ENCODE data around the gene TGDS. TPM values are rescaled to one million over a fixed set of nuclear protein-coding genes. Genes with fewer than 3 reads are reported as not detected.

The TGDS gene
- total and polyA plus RNA-seq, 2 experiments from 2014 or later, result 8.6 to 21.5 TPM

DNA sequence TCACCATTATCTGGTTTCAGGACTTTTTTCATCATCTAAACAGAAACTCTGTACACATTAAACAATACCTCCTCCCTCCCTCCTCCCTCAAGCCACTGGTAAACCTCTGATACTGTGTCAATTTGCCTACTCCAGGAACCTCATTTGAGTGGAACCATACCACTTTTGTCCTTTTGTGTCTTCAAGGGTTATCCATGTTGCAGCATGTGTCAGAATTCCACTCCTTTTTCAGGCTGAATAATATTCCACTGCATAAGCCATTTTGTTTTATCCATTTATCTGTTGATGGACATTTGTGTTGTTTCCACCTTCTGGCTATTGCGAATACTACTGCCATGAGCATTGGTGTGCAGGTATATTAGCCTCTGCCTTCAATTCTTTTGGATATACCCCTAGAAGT is 27.5 kb downstream of the TGDS start:
- H3K9me3 ChIP-seq (ENCODE audit: low read depth), result no peaks in the 10 kb centered on the region
- DNase-seq (ENCODE audit: low spot score), result no peak
- no peaks in the 10 kb centered on the region for H4K20me1 ChIP-seq (ENCODE audit: insufficient read depth, poor library complexity, severe bottlenecking)
- TF ChIP-seq EZH2phosphoT487 (IDR thresholded peaks at IDR 0.05; ENCODE audit: low read depth, severe bottlenecking, unreplicated experiment) (no peak), EZH2 (IDR thresholded peaks at IDR 0.05; ENCODE audit: borderline replicate concordance) (no peak)
- TF ChIP-seq, protein P1, sequence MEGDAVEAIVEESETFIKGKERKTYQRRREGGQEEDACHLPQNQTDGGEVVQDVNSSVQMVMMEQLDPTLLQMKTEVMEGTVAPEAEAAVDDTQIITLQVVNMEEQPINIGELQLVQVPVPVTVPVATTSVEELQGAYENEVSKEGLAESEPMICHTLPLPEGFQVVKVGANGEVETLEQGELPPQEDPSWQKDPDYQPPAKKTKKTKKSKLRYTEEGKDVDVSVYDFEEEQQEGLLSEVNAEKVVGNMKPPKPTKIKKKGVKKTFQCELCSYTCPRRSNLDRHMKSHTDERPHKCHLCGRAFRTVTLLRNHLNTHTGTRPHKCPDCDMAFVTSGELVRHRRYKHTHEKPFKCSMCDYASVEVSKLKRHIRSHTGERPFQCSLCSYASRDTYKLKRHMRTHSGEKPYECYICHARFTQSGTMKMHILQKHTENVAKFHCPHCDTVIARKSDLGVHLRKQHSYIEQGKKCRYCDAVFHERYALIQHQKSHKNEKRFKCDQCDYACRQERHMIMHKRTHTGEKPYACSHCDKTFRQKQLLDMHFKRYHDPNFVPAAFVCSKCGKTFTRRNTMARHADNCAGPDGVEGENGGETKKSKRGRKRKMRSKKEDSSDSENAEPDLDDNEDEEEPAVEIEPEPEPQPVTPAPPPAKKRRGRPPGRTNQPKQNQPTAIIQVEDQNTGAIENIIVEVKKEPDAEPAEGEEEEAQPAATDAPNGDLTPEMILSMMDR (IDR thresholded peaks at IDR 0.05; ENCODE audit: poor library complexity), result no peak
- no peak overlapping the region for H2AFZ ChIP-seq
- no peaks in the 10 kb centered on the region for H3K9me2 ChIP-seq (replicated peaks; ENCODE audit: insufficient read depth)
- no peaks in the 10 kb centered on the region for H3K4me1 ChIP-seq (ENCODE audit: insufficient read depth)
- H3K4me2 ChIP-seq, result no peak overlapping the region
- WGBS (ENCODE audit: low lambda C conversion rate, missing lambda C conversion rate), result 100% methylated on average over 1 of the region's 1 CpG
- no peak overlapping the region for H3K27ac ChIP-seq
- H3K4me3 ChIP-seq, result no peak overlapping the region
- H3K36me3 ChIP-seq (replicated peaks; ENCODE audit: insufficient read depth, low read depth), result no peaks in the 10 kb centered on the region
- H3K79me2 ChIP-seq, result no peaks in the 10 kb centered on the region
- no peaks in the 10 kb centered on the region for H3K27me3 ChIP-seq

DNA sequence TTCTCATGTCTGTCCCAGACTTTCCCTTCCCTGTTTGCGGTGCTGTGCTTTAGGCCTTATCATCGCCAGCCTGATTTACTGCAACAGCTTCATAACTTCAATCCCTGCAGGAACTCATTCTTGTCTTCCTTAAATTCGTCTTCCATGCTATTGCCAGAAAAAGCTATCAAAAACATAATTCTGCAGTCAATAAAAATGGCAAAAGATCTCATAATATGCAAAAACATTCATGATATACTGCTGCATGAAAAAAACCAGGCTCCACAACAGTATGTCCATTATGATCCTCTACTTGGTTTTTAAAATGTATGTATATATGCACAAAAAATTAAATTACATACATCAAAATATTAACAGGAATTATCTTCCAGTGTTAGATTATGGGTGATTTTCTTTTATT is 28.4 kb downstream of the TGDS start:
- no peaks in the 10 kb centered on the region for H3K9me2 ChIP-seq (replicated peaks; ENCODE audit: insufficient read depth)
- no peak overlapping the region for H3K27ac ChIP-seq
- H4K20me1 ChIP-seq (ENCODE audit: insufficient read depth, poor library complexity, severe bottlenecking), result no peaks in the 10 kb centered on the region
- no peak for TF ChIP-seq EZH2phosphoT487 (IDR thresholded peaks at IDR 0.05; ENCODE audit: low read depth, severe bottlenecking, unreplicated experiment)
- TF ChIP-seq, protein P1 (IDR thresholded peaks at IDR 0.05; ENCODE audit: poor library complexity), result no peak
- TF ChIP-seq EZH2 (IDR thresholded peaks at IDR 0.05; ENCODE audit: borderline replicate concordance), result no peak
- no peaks in the 10 kb centered on the region for H3K79me2 ChIP-seq
- no peak for DNase-seq (ENCODE audit: low spot score)
- WGBS (ENCODE audit: low lambda C conversion rate, missing lambda C conversion rate), result 87% methylated on average over 3 of the region's 3 CpGs
- no peaks in the 10 kb centered on the region for H3K4me1 ChIP-seq (ENCODE audit: insufficient read depth)
- no peaks in the 10 kb centered on the region for H3K27me3 ChIP-seq
- H3K9me3 ChIP-seq (ENCODE audit: low read depth), result no peaks in the 10 kb centered on the region
- H3K4me2 ChIP-seq, result no peak overlapping the region
- H3K36me3 ChIP-seq (replicated peaks; ENCODE audit: insufficient read depth, low read depth), result no peaks in the 10 kb centered on the region
- H3K4me3 ChIP-seq, result no peak overlapping the region
- no peak overlapping the region for H2AFZ ChIP-seq

DNA sequence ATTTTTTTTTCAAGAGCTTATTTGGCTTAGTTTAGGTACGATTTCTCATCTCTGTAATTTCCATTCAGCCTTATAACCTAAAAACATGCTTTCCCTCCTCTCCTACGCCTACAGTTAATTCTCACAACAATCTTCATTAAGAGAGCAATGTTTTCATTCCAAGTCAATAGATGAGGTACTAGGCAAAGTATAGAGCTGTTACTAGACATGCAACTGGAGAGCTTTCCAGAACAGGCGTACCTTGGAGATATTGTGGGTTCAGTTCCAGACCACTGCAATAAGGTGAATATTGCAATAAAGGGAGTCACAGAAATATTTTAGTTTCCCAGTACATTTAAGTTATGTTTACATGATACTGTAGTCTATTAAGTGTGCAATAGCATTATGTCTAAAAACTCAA is 34.8 kb downstream of the TGDS start:
- no peaks in the 10 kb centered on the region for H3K9me3 ChIP-seq (ENCODE audit: low read depth)
- H3K79me2 ChIP-seq, result no peaks in the 10 kb centered on the region
- H3K9me2 ChIP-seq (replicated peaks; ENCODE audit: insufficient read depth), result no peaks in the 10 kb centered on the region
- no peaks in the 10 kb centered on the region for H3K36me3 ChIP-seq (replicated peaks; ENCODE audit: insufficient read depth, low read depth)
- no peaks in the 10 kb centered on the region for H4K20me1 ChIP-seq (ENCODE audit: insufficient read depth, poor library complexity, severe bottlenecking)
- H2AFZ ChIP-seq, result no peak overlapping the region
- H3K27ac ChIP-seq, result no peak overlapping the region
- DNase-seq (ENCODE audit: low spot score), result no peak
- H3K4me2 ChIP-seq, result no peak overlapping the region
- H3K27me3 ChIP-seq, result no peaks in the 10 kb centered on the region
- WGBS (ENCODE audit: low lambda C conversion rate, missing lambda C conversion rate), result 94% methylated on average over 3 of the region's 3 CpGs
- H3K4me1 ChIP-seq (ENCODE audit: insufficient read depth), result peaks cover 3% of the 10 kb centered on the region
- no peak overlapping the region for H3K4me3 ChIP-seq
- TF ChIP-seq, protein P1 (IDR thresholded peaks at IDR 0.05; ENCODE audit: poor library complexity), result no peak
- TF ChIP-seq EZH2phosphoT487 (IDR thresholded peaks at IDR 0.05; ENCODE audit: low read depth, severe bottlenecking, unreplicated experiment), result no peak
- no peak for TF ChIP-seq EZH2 (IDR thresholded peaks at IDR 0.05; ENCODE audit: borderline replicate concordance)

DNA sequence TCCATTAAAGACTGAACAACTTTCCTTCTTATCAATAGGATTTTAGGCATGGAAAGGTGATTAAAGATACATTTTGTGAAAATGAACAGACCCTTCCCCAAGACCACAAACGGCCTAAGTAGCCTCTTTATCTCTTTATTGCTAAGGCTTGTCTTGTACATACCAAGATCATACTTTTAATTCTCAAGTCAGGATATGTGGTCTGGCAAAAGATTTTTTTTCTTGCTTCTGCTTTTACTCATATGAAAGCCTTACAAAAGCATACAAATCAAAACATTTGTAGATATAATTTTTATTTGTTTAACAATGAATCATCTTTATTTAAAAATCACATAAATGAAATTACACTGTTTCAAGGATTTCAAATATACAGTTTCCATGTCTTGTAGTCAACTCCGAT is 35.8 kb downstream of the TGDS start:
- H3K36me3 ChIP-seq (replicated peaks; ENCODE audit: insufficient read depth, low read depth), result no peaks in the 10 kb centered on the region
- peaks cover 3% of the 10 kb centered on the region for H3K4me1 ChIP-seq (ENCODE audit: insufficient read depth)
- H2AFZ ChIP-seq, result no peak overlapping the region
- H4K20me1 ChIP-seq (ENCODE audit: insufficient read depth, poor library complexity, severe bottlenecking), result no peaks in the 10 kb centered on the region
- H3K27me3 ChIP-seq, result no peaks in the 10 kb centered on the region
- H3K4me2 ChIP-seq, result no peak overlapping the region
- H3K27ac ChIP-seq, result no peak overlapping the region
- WGBS (ENCODE audit: low lambda C conversion rate, missing lambda C conversion rate), result 67% methylated on average over 2 of the region's 2 CpGs
- no peaks in the 10 kb centered on the region for H3K9me3 ChIP-seq (ENCODE audit: low read depth)
- no peak for DNase-seq (ENCODE audit: low spot score)
- no peaks in the 10 kb centered on the region for H3K79me2 ChIP-seq
- TF ChIP-seq, protein P1 (IDR thresholded peaks at IDR 0.05; ENCODE audit: poor library complexity), result no peak
- no peak for TF ChIP-seq EZH2phosphoT487 (IDR thresholded peaks at IDR 0.05; ENCODE audit: low read depth, severe bottlenecking, unreplicated experiment)
- no peak for TF ChIP-seq EZH2 (IDR thresholded peaks at IDR 0.05; ENCODE audit: borderline replicate concordance)
- H3K9me2 ChIP-seq (replicated peaks; ENCODE audit: insufficient read depth), result no peaks in the 10 kb centered on the region
- H3K4me3 ChIP-seq, result no peak overlapping the region

Data from hepatocyte (in vitro differentiated cells).